Hematopoietic multipotent progenitor cell treated with erythropoietin and hydrocortisone succinate and interleukin-3 and kit ligand, for 8 days (in vitro differentiated cells): ENCODE measurements around the gene GRB2.
"Not testable (repeated sequence)": the region's sequence is repeated elsewhere in the genome, so short reads cannot be mapped to it uniquely, and the experiment has no call there.

Source experiments
- DNase-seq: peaks from one replicate; pipeline ENCODE4 v3.0.0-alpha.2; 2015

The GRB2 gene

GRCh38 chr17:75348386-75349012, 57.0 kb downstream of the GRB2 start:
- no peak for DNase-seq

GRCh38 chr17:75346906-75347305, 58.6 kb downstream of the GRB2 start:
- peak; percentile 94 for DNase-seq

- DNase-seq: not testable (repeated sequence)
Measured at GRCh38 chr17:75346368-75346767, 59.1 kb downstream of the GRB2 start.

GRCh38 chr17:75345514-75346167, 59.8 kb downstream of the GRB2 start:
- DNase-seq: no peak

GRCh38 chr17:75344666-75345065, 60.8 kb downstream of the GRB2 start:
- DNase-seq: no peak

GRCh38 chr17:75342996-75343395, 62.5 kb downstream of the GRB2 start:
- no peak for DNase-seq

GRCh38 chr17:75341784-75342486, 63.5 kb downstream of the GRB2 start:
- DNase-seq: peak; percentile 41

- DNase-seq: peak; percentile 68
Measured at GRCh38 chr17:75340631-75341030, 64.8 kb downstream of the GRB2 start.

- DNase-seq: no peak
Measured at GRCh38 chr17:75339971-75340370, 65.5 kb downstream of the GRB2 start.

GRCh38 chr17:75338335-75338734, 67.1 kb downstream of the GRB2 start:
- DNase-seq: peak; percentile 54

GRCh38 chr17:75335315-75335714, 70.2 kb downstream of the GRB2 start:
- peak; percentile 68 for DNase-seq

GRCh38 chr17:75334723-75335122, 70.8 kb downstream of the GRB2 start:
- DNase-seq: no peak

GRCh38 chr17:75331671-75332070, 73.8 kb downstream of the GRB2 start:
- no peak for DNase-seq

GRCh38 chr17:75327757-75328156, 77.7 kb downstream of the GRB2 start:
- no peak for DNase-seq

- DNase-seq: peak; percentile 46
Measured at GRCh38 chr17:75326226-75326848, 79.1 kb downstream of the GRB2 start.

- peak; percentile 54 for DNase-seq
Measured at GRCh38 chr17:75325827-75326225, 79.7 kb downstream of the GRB2 start.

- no peak for DNase-seq
Measured at GRCh38 chr17:75325348-75325747, 80.1 kb downstream of the GRB2 start.

- no peak for DNase-seq
Measured at GRCh38 chr17:75321506-75321905, 84.0 kb downstream of the GRB2 start.

- DNase-seq: no peak
Measured at GRCh38 chr17:75319904-75320691, 85.4 kb downstream of the GRB2 start.

GRCh38 chr17:75318615-75319222, 86.8 kb downstream of the GRB2 start:
- no peak for DNase-seq

- DNase-seq: no peak
Measured at GRCh38 chr17:75318211-75318610, 87.3 kb downstream of the GRB2 start.

- DNase-seq: no peak
Measured at GRCh38 chr17:75317671-75318070, 87.8 kb downstream of the GRB2 start.
